CD8-positive, alpha-beta memory T cell (primary cell): ENCODE data around the gene COL1A1. TPM values are rescaled to one million over a fixed set of nuclear protein-coding genes. Genes with fewer than 3 reads are reported as not detected.

ENCODE experiments used
- CTCF ChIA-PET: fragments of 350-600 bp; sonication (Branson Sonifier 250); formaldehyde crosslinking; loops from one replicate; lab custom pipeline; 2021; ENCODE audit warnings: antibody characterized with exemption; lab: Charles Lee
- POLR2A ChIA-PET: fragments of 350-600 bp; sonication (Branson Sonifier 250); formaldehyde crosslinking; loops from one replicate; lab custom pipeline; 2021; ENCODE audit warnings: antibody characterized with exemption; lab: Charles Lee
- DNase-seq, 5 donors: peaks; one replicate each; pipeline versions ENCODE4 v3.0.0 to v3.0.0-alpha.2; 2020 to 2022; ENCODE audit warnings: mixed read lengths in 1 of 5
- H3K27ac ChIP-seq: one replicate; pipeline ENCODE4 v1.7.0; 2013; ENCODE audit warnings: low read depth, mild to moderate bottlenecking, low read length, moderate library complexity
- H3K27me3 ChIP-seq: 2 replicates; pipeline ENCODE4 v1.7.0; 2013; ENCODE audit warnings: low read length, mild to moderate bottlenecking; ENCODE audit not compliant: insufficient read depth, poor library complexity, severe bottlenecking
- H3K36me3 ChIP-seq: 2 replicates; pipeline ENCODE4 v1.7.0; 2013; ENCODE audit warnings: mild to moderate bottlenecking, low read length, moderate library complexity; ENCODE audit not compliant: insufficient read depth
- H3K4me1 ChIP-seq: 2 replicates; pipeline ENCODE4 v1.7.0; 2013; ENCODE audit warnings: mild to moderate bottlenecking, low read length, moderate library complexity; ENCODE audit not compliant: insufficient read depth
- H3K4me3 ChIP-seq: 2 replicates; pipeline ENCODE4 v1.7.0; 2013; ENCODE audit warnings: mild to moderate bottlenecking, low read length
- H3K9me3 ChIP-seq: 2 replicates; pipeline ENCODE4 v1.7.0; 2013; ENCODE audit warnings: mild to moderate bottlenecking, low read length
- H3K27ac Mint-ChIP-seq, 8 donors: one replicate each; pipeline ENCODE4 v1.8.0; 2020 to 2021; ENCODE audit warnings: mixed read lengths in 8 of 8, mild to moderate bottlenecking in 6 of 8, inconsistent platforms in 3 of 8, moderate library complexity in 3 of 8
- H3K27me3 Mint-ChIP-seq, 2 donors: one replicate each; pipeline ENCODE4 v1.8.0; 2020 to 2021; ENCODE audit warnings: mixed read lengths in 2 of 2, mild to moderate bottlenecking in 1 of 2, moderate library complexity in 1 of 2
- H3K36me3 Mint-ChIP-seq, 3 donors: one replicate each; pipeline ENCODE4 v1.8.0; 2020 to 2021; ENCODE audit warnings: mixed read lengths in 3 of 3, inconsistent platforms in 1 of 3, mild to moderate bottlenecking in 1 of 3
- H3K4me1 Mint-ChIP-seq, 3 donors: one replicate each; pipeline ENCODE4 v1.8.0; 2020 to 2021; ENCODE audit warnings: mixed read lengths in 3 of 3, inconsistent platforms in 1 of 3, mild to moderate bottlenecking in 1 of 3
- H3K4me3 Mint-ChIP-seq, 7 donors: one replicate each; pipeline ENCODE4 v1.8.0; 2020 to 2021; ENCODE audit warnings: mixed read lengths in 7 of 7, mild to moderate bottlenecking in 6 of 7, moderate library complexity in 4 of 7, inconsistent platforms in 2 of 7
- H3K9me3 Mint-ChIP-seq, 5 donors: one replicate each; pipeline ENCODE4 v1.8.0; 2020 to 2022; ENCODE audit warnings: mixed read lengths in 5 of 5, mild to moderate bottlenecking in 3 of 5, moderate library complexity in 2 of 5, inconsistent platforms in 1 of 5
- polyA plus RNA-seq: library from polyadenylated mRNA; unstranded; fragments of 300-500 nt; fragmentation: Illumina TruSeq; gene quantifications from one replicate; pipeline ENCODE4 v1.2.3, GENCODE V29; 2021
- total RNA-seq, 2 experiments: library from RNA; stranded (reverse); gene quantifications; one replicate each; pipeline ENCODE4 v1.2.3, GENCODE V29; 2021

The COL1A1 gene
- total and polyA plus RNA-seq, 3 experiments from 2014 or later, result 0.39 to 0.42 TPM; not detected in 1

DNA sequence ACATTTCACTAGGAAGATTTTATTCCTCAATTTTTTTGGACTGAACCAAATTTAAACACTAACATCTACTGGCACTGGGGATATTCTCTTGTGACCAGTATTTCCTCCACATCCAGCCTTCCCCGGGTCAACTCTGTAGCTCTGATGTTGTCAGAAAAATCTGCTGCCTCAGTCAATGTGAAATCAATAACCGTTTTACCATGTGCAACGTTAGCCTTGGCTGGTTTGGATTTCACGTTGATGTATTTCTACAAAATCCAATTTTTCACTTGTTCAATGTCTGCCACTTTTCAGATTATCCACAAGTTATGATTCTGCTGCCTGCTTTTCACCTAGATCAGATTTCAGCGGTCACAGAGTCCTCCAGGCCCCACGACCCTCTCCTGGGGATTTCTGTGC is 28.5 kb downstream of the COL1A1 start:
- ChIA-PET CTCF (interaction anchor here (0.6 to 0.8 kb wide), 3 partner anchors 21 to 612 kb away, joined by 3 to 4 read pairs (median 3); no protein-coding TSS in a partner anchor), POLR2A (no interaction called here)

DNA sequence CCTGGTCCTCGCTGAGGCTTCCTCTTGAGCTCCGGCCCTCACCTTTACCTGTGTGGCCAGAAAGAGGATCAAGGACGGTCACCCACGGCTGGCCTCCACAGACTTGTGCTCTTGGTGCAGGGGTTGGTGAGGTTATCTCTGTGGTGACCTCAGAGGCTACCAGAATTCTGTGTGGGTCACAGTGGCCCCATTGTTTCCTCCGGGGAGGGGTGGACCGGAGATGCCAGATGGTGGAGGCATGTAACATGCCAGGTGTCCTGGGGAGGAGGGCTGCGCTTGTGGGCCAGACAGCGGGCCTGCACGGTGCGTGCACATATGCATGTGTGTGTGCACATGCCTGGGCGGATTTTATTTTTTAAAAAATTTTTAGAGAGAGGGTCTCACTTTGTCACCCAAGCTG is 29.3 kb downstream of the COL1A1 start:
- no peak overlapping the region for H3K27ac Mint-ChIP-seq
- peaks cover 15% of the 10 kb centered on the region for H3K4me1 ChIP-seq
- H3K4me1 Mint-ChIP-seq, result peaks cover 8 to 13% (median 11%) of the 10 kb centered on the region in 3 donors
- no peaks in the 10 kb centered on the region for H3K36me3 Mint-ChIP-seq
- no peak overlapping the region for H3K4me3 Mint-ChIP-seq
- H3K27me3 Mint-ChIP-seq, result peaks cover 0 to 5% of the 10 kb centered on the region in 2 donors
- no peak for DNase-seq
- no peaks in the 10 kb centered on the region for H3K27me3 ChIP-seq
- no peaks in the 10 kb centered on the region for H3K9me3 Mint-ChIP-seq
- no peak overlapping the region for H3K27ac ChIP-seq
- no peaks in the 10 kb centered on the region for H3K9me3 ChIP-seq
- POLR2A ChIA-PET, result no interaction called here
- no peak overlapping the region for H3K4me3 ChIP-seq
- CTCF ChIA-PET, result interaction anchor here (0.6 to 0.8 kb wide), 2 partner anchors 33 to 611 kb away, joined by 3 to 4 read pairs; no protein-coding TSS in a partner anchor
- H3K36me3 ChIP-seq, result no peaks in the 10 kb centered on the region

More for the DNA sequence above, 28.5 kb downstream of the COL1A1 start:
- H3K4me3 Mint-ChIP-seq, result no peak overlapping the region
- DNase-seq, result no peak
- peaks cover 0 to 5% of the 10 kb centered on the region in 2 donors for H3K27me3 Mint-ChIP-seq
- H3K27ac Mint-ChIP-seq, result no peak overlapping the region
- Histone ChIP-seq H3K4me1 (peaks cover 15% of the 10 kb centered on the region), H3K27me3 (no peaks in the 10 kb centered on the region), H3K36me3 (no peaks in the 10 kb centered on the region), H3K9me3 (no peaks in the 10 kb centered on the region), H3K4me3 (no peak overlapping the region), H3K27ac (no peak overlapping the region)
- no peaks in the 10 kb centered on the region for H3K36me3 Mint-ChIP-seq
- peaks cover 8 to 13% (median 11%) of the 10 kb centered on the region in 3 donors for H3K4me1 Mint-ChIP-seq
- no peaks in the 10 kb centered on the region for H3K9me3 Mint-ChIP-seq

GRCh38 chr17:50171371-50172071 is 29.9 kb downstream of the COL1A1 start:
- Histone ChIP-seq H3K36me3 (no peaks in the 10 kb centered on the region), H3K27me3 (no peaks in the 10 kb centered on the region), H3K4me1 (peaks cover 15% of the 10 kb centered on the region), H3K4me3 (no peak overlapping the region), H3K9me3 (no peaks in the 10 kb centered on the region), H3K27ac (no peak overlapping the region)
- Mint-ChIP-seq H3K27me3 (peaks cover 0 to 5% of the 10 kb centered on the region in 2 donors), H3K4me3 (peak overlapping the region in 1 of 7 donors; percentile 40), H3K9me3 (no peaks in the 10 kb centered on the region), H3K36me3 (no peaks in the 10 kb centered on the region), H3K27ac (peak overlapping the region in 2 of 8 donors; percentile 44 to 83), H3K4me1 (peaks cover 8 to 13% (median 11%) of the 10 kb centered on the region in 3 donors)
- ChIA-PET POLR2A (no interaction called here), CTCF (no interaction called here)
- DNase-seq, result no peak

DNA sequence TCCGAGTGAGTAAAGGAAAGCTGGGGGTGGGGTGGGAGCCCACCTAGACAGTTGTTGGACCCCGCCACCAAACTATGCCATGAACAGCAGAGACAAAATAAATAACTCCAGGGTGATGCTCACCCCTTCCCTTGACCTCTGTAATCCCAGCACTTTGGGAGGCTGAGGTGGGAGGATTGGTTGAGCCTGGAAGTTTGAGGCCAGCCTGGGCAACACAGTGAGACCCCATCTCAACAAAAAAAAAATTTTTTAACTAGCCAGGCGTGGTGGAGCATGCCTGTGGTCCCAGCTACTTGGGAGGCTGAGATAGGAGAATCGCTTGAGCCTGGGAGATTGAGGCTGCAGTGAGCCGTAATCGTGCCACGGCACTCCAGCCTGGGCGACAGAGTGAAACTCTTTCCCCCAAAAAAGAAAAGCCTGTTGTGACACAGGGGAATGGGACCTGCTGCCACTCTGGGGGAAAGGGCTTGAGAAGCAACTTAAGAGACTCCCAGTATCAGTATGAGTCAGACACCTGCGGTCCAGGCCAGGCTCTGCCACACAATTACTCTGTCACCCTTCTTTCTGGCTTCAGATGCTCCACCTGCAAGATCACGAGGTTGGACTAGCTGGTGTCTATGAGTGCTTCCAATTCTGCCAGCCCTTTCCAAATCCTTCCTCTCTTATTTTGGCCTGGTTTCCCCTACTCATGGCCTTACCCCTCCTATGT is 30.6 kb downstream of the COL1A1 start:
- POLR2A ChIA-PET, result no interaction called here
- H3K4me1 Mint-ChIP-seq, result peaks cover 8 to 13% (median 11%) of the 10 kb centered on the region in 3 donors
- CTCF ChIA-PET, result interaction anchor here (0.7 to 3.0 kb wide), 6 partner anchors 30 to 104 kb away, joined by 3 to 20 read pairs (median 8); partner anchors contain the start of gene COL1A1

GRCh38 chr17:50169881-50170459 is 31.5 kb downstream of the COL1A1 start:
- peaks cover 15% of the 10 kb centered on the region for H3K4me1 ChIP-seq
- H3K36me3 ChIP-seq, result no peaks in the 10 kb centered on the region
- ChIA-PET CTCF (interaction anchor here (0.7 to 3.0 kb wide), 25 partner anchors 8 to 213 kb away, joined by 3 to 20 read pairs (median 5); partner anchors contain the start of genes COL1A1 and PPP1R9B), POLR2A (interaction anchor here (0.5 to 0.8 kb wide), 3 partner anchors 20 to 102 kb away, joined by 4 read pairs; no protein-coding TSS in a partner anchor)
- H3K27ac Mint-ChIP-seq, result peak overlapping the region in 3 of 8 donors; percentile 69 to 90 (median 83)
- DNase-seq, result no peak
- no peaks in the 10 kb centered on the region for H3K36me3 Mint-ChIP-seq
- no peaks in the 10 kb centered on the region for H3K27me3 ChIP-seq
- no peaks in the 10 kb centered on the region for H3K9me3 ChIP-seq
- peaks cover 0 to 5% of the 10 kb centered on the region in 2 donors for H3K27me3 Mint-ChIP-seq
- H3K4me1 Mint-ChIP-seq, result peaks cover 8 to 13% (median 11%) of the 10 kb centered on the region in 3 donors
- no peaks in the 10 kb centered on the region for H3K9me3 Mint-ChIP-seq
- no peak overlapping the region for H3K27ac ChIP-seq
- H3K4me3 ChIP-seq, result no peak overlapping the region
- peak overlapping the region in 1 of 7 donors; percentile 47 for H3K4me3 Mint-ChIP-seq

More for the DNA sequence above, 30.6 kb downstream of the COL1A1 start:
- no peak overlapping the region for H3K4me3 ChIP-seq
- H3K27me3 Mint-ChIP-seq, result peaks cover 0 to 5% of the 10 kb centered on the region in 2 donors
- no peak for DNase-seq
- H3K4me1 ChIP-seq, result peaks cover 15% of the 10 kb centered on the region
- no peaks in the 10 kb centered on the region for H3K36me3 Mint-ChIP-seq
- peak overlapping the region in 3 of 8 donors; percentile 44 to 83 (median 66) for H3K27ac Mint-ChIP-seq
- H3K4me3 Mint-ChIP-seq, result no peak overlapping the region
- H3K27ac ChIP-seq, result no peak overlapping the region
- no peaks in the 10 kb centered on the region for H3K36me3 ChIP-seq
- no peaks in the 10 kb centered on the region for H3K27me3 ChIP-seq
- H3K9me3 ChIP-seq, result no peaks in the 10 kb centered on the region
- no peaks in the 10 kb centered on the region for H3K9me3 Mint-ChIP-seq

- H3K4me3 Mint-ChIP-seq, result peak overlapping the region; percentile 47 to 88 (median 66)
- H3K9me3 ChIP-seq, result no peaks in the 10 kb centered on the region
- peak overlapping the region; percentile 52 for H3K4me3 ChIP-seq
- H3K9me3 Mint-ChIP-seq, result no peaks in the 10 kb centered on the region
- H3K4me1 ChIP-seq, result peaks cover 15% of the 10 kb centered on the region
- CTCF ChIA-PET, result interaction anchor here (0.7 to 3.0 kb wide), 24 partner anchors 8 to 212 kb away, joined by 3 to 20 read pairs (median 5); partner anchors contain the start of genes COL1A1 and PPP1R9B
- POLR2A ChIA-PET, result interaction anchor here (0.6 to 0.8 kb wide), 2 partner anchors 19 to 75 kb away, joined by 4 read pairs; no protein-coding TSS in a partner anchor
- no peaks in the 10 kb centered on the region for H3K27me3 ChIP-seq
- H3K36me3 ChIP-seq, result no peaks in the 10 kb centered on the region
- peak; percentile 44 to 82 (median 68) for DNase-seq
- peaks cover 8 to 13% (median 11%) of the 10 kb centered on the region in 3 donors for H3K4me1 Mint-ChIP-seq
- H3K36me3 Mint-ChIP-seq, result no peaks in the 10 kb centered on the region
- H3K27ac Mint-ChIP-seq, result peak overlapping the region; percentile 59 to 90 (median 84)
- H3K27ac ChIP-seq, result peak overlapping the region; percentile 11
- H3K27me3 Mint-ChIP-seq, result peaks cover 0 to 5% of the 10 kb centered on the region in 2 donors
Observed at GRCh38 chr17:50169121-50169764, 32.2 kb downstream of the COL1A1 start.

DNA sequence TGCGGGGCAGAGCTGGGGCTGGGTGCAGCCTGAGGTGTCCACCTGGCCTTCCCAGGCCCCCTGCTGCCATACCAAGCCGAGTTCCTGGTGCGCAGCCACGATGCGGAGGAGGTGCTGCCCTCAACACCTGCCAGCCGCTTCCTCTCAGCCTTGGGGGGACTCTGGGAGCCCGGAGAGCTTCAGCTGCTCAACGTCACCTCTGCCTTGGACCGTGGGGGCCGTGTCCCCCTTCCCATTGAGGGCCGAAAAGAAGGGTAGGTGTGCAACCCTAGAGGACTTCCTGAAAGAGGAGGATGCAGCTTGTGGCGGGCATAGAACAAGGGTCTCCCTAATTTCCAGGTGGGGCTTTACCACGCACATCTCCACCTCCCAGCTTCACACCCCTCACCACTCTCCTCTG is 33.1 kb downstream of the COL1A1 start:
- no peak overlapping the region for H3K27ac ChIP-seq
- peak overlapping the region in 2 of 7 donors; percentile 73 to 88 for H3K4me3 Mint-ChIP-seq
- ChIA-PET CTCF (interaction anchor here (1.9 to 3.0 kb wide), 4 partner anchors 14 to 74 kb away, joined by 6 to 20 read pairs (median 11); no protein-coding TSS in a partner anchor), POLR2A (no interaction called here)
- peaks cover 8 to 13% (median 11%) of the 10 kb centered on the region in 3 donors for H3K4me1 Mint-ChIP-seq
- no peaks in the 10 kb centered on the region for H3K36me3 Mint-ChIP-seq
- H3K4me3 ChIP-seq, result peak overlapping the region; percentile 52
- H3K36me3 ChIP-seq, result no peaks in the 10 kb centered on the region
- H3K9me3 Mint-ChIP-seq, result no peaks in the 10 kb centered on the region
- peaks cover 0 to 5% of the 10 kb centered on the region in 2 donors for H3K27me3 Mint-ChIP-seq
- no peaks in the 10 kb centered on the region for H3K27me3 ChIP-seq
- H3K4me1 ChIP-seq, result peaks cover 15% of the 10 kb centered on the region
- DNase-seq, result no peak
- H3K27ac Mint-ChIP-seq, result peak overlapping the region in 5 of 8 donors; percentile 64 to 90 (median 84)
- H3K9me3 ChIP-seq, result no peaks in the 10 kb centered on the region
